HEK293T (cell line): ENCODE results near the gene MLXIPL.

ENCODE experiments used
- CTBP1 ChIP-seq: fragments of 450-650 bp; IDR thresholded peaks from 2 replicates; pipeline ENCODE4 v1.6.1; 2016; ENCODE audit warnings: borderline replicate concordance
- FOXM1 ChIP-seq: fragments of 450-650 bp; IDR thresholded peaks from 2 replicates; pipeline ENCODE4 v1.6.1; 2017; ENCODE audit warnings: mild to moderate bottlenecking, borderline replicate concordance
- L3MBTL2 ChIP-seq: fragments of 450-650 bp; conservative IDR thresholded peaks from 2 replicates; pipeline ENCODE4 v1.6.1; 2016; ENCODE audit warnings: mild to moderate bottlenecking
- TARDBP ChIP-seq: fragments of 450-650 bp; IDR thresholded peaks from 2 replicates; pipeline ENCODE4 v1.6.1; 2016
- ZNF384 ChIP-seq: fragments of 450-650 bp; IDR thresholded peaks from 2 replicates; pipeline ENCODE4 v1.6.1; 2016
- TF ChIP-seq, protein P1 (sequence below): fragments of 450-650 bp; IDR thresholded peaks from 2 replicates; pipeline ENCODE4 v1.6.1; 2016

DNA sequence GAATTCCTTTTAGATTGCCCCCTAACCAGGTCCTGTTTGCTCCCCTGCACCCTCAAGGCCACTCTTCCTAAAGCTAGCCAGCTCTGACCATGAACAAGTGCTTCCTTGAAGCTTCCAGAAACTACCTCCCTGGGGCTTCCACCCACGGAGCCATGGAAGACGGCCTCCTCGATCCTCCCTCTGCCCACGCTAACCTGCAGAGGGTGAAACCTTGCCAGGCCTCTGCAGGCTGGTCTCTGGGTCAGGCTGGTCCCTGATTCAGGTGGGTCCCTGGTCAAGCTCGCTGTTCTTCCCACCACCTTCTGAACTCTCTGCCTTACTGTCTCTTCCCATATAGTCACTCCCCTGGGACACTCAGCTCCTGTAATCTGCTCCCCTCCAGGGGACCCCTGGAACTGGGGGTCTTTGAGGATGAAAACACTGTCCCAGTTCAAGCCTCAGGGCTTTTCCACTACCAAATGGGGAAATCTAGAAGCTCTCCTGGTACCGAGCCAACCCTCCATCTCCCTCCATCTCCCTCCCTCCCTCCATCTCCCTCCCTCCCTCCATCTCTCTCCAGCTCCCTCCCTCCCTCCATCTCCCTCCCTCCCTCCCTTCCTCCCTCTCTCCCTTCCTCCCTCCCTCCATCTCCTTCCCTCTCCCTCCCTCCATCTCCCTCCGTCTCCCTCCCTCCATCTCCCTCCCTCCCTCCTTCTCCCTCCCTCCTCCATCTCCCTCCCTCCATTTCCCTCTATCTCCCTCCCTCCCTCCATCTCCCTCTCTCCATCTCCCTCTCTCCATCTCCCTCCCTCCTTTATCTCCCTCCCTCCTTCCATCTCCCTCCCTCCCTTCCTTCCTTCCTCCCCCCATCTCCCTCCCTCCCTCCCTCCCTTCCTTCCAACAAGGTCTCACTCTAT is 2.9 kb downstream of the MLXIPL start:
- TF ChIP-seq L3MBTL2 (no peak), CTBP1 (no peak), FOXM1 (no peak), ZNF384 (no peak), TARDBP (no peak)
- TF ChIP-seq, protein P1, sequence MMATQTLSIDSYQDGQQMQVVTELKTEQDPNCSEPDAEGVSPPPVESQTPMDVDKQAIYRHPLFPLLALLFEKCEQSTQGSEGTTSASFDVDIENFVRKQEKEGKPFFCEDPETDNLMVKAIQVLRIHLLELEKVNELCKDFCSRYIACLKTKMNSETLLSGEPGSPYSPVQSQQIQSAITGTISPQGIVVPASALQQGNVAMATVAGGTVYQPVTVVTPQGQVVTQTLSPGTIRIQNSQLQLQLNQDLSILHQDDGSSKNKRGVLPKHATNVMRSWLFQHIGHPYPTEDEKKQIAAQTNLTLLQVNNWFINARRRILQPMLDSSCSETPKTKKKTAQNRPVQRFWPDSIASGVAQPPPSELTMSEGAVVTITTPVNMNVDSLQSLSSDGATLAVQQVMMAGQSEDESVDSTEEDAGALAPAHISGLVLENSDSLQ = no peak
